Lower leg skin (tissue), 3 donors: ENCODE measurements around the gene PKP1.

Experiments
- CTCF ChIP-seq, 3 donors: fragments of 450-650 bp; IDR thresholded peaks; one replicate each; pipeline ENCODE4 v1.5.1; 2016; ENCODE audit warnings: antibody characterized with exemption in 3 of 3, mild to moderate bottlenecking in 3 of 3, moderate library complexity in 2 of 3
- POLR2A ChIP-seq, 2 donors: fragments of 450-650 bp; IDR thresholded peaks; one replicate each; pipeline ENCODE4 v1.6.1; 2016 to 2017; ENCODE audit warnings: antibody characterized with exemption in 2 of 2, mild to moderate bottlenecking in 1 of 2, moderate library complexity in 1 of 2

GRCh38 chr1:201282216-201282615, 1.1 kb upstream of the PKP1 start:
- no peak for TF ChIP-seq POLR2A (IDR thresholded peaks at IDR 0.05)
- no peak for TF ChIP-seq CTCF (IDR thresholded peaks at IDR 0.05)
